Effector CD4-positive, alpha-beta T cell (primary cell): ENCODE results near the gene DCAF5.
"Not testable (repeated sequence)": the region's sequence is repeated elsewhere in the genome, so short reads cannot be mapped to it uniquely, and the experiment has no call there.

ENCODE experiments used
- DNase-seq: peaks from one replicate; pipeline ENCODE4 v3.0.0-alpha.2; 2020

The DCAF5 gene

DNA sequence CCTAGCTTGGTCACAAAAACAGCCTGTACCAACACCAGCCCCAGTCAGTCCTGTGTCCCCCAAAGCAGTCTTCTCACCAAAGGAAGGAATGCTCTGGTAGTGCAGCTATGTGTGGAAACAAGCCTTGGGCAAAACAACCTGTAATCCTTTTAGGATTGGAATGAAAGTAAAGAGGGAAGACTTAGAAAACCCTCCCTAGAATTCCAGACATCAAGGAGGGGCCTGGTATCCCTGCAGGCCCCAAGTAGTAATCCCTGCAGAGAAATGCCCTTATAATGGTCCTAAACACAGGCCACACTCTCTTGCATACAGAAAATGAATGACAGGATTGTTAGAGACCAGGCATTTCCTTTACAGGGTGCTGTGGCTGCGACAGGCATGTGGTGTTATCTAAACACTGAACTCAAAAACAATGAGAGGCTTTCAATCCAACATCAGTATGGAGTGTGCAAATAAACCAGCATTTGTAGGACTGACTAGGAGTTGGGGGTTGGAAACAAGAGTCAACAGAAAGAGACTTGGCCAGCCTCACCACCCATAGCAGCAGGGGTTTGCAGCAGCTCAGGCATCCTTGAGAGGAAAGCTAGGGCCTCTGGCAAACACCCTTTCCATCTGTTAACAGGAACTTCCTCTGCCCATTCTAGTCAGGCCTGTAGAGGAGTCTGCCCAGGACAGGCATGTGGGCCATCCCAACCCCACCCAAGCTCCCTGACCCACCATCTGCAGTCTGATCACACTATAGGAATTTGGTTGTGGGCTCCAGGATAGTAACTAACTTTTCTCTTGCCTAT lies 59.1 kb downstream of the DCAF5 start:
- no peak for DNase-seq

DNA sequence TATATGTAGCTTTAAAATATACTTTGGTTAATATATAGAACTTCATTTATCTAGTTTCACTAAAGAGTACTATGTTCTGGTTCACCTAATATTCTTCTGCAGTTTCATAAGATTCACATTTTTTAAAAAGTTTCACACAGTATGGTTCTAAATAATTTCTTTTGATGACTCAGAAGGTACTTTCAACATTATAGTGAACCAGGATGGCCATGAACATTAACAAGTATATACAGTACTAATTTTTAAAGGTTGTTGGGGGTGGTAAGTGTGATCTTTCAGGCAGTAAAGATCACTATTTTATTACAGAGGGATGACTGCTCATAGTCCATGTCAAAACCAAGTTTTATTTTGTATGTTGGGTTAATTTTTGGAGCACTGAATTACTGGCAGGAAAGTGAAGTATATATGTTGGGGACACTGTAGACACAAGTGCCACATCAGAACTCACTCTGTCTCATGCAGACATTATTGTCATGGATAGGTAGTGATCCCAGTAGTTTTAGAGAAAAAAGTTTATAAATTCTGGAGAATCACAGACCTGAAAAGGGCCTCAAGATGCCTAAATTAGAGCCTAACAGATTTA lies 60.0 kb downstream of the DCAF5 start:
- no peak for DNase-seq

DNA sequence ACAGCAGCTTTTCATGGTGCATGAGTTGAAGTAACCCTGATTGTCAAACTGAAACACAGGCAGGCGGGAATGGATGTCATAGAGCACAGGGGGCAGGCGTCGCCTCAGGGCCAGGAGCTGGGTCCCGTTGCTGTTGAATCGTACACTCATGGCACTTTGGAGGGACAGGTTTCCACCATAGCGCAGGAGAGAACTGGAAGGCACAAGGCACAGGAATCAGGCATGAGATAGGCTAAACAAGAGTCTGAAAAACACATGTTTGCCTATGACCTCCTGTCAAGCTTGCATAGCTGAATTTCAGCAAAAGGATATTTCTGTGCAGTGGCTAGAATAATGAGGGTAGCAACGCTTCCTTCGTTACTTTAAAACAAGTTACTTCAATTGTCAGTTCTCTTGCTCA lies 61.2 kb downstream of the DCAF5 start:
- DNase-seq = no peak

DNA sequence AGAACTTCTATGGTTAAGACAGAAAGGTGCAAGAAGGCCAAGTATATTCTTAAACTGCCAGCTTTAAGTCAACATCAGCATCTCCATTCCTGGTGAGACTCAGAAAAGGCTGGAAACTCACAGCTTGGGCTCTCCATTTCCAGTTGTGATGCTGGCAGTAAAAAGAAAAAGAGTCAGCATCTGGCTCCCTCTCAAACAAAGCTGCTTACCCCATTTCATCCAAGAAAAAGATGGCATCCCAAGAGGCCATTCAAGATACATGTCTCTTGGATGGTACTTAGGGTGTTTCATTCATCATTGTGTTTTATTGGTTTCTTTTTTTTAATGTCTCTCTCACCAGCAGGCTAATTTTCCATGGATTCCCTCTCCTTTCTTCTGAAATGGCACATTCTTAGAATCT lies 61.9 kb downstream of the DCAF5 start:
- DNase-seq = no peak

- no peak for DNase-seq
Observed at GRCh38 chr14:69090187-69090789, 62.6 kb downstream of the DCAF5 start.

GRCh38 chr14:69089046-69089445 lies 63.9 kb downstream of the DCAF5 start:
- no peak for DNase-seq

- no peak for DNase-seq
Observed at GRCh38 chr14:69088586-69088985, 64.3 kb downstream of the DCAF5 start.

DNA sequence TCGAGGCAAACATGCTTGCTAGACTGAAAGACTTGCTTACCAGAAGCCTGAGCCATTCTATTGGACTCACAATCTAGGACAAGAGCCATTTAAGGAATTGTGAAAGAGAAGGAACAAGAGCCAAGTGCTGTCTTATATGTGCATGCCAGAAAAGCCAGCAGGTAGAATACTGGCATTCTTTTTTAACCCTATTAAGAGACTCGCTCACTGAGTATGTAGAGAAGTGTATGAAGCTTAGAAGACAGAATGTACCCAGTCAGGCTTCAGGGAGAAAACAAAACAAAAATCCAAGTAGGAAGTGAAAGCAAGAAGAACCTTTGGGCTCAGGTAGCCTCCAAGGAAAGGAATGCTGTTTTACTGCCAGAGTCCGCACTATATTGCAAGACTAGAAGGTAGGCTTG lies 65.9 kb downstream of the DCAF5 start:
- no peak for DNase-seq

GRCh38 chr14:69086537-69086936 lies 66.4 kb downstream of the DCAF5 start:
- no peak for DNase-seq

GRCh38 chr14:69084023-69084422 lies 68.9 kb downstream of the DCAF5 start:
- DNase-seq = no peak

- DNase-seq = no peak
Observed at GRCh38 chr14:69083181-69083580, 69.7 kb downstream of the DCAF5 start.

- DNase-seq = no peak
Observed at GRCh38 chr14:69081271-69081670, 71.6 kb downstream of the DCAF5 start.

- no peak for DNase-seq
Observed at GRCh38 chr14:69079747-69080146, 73.2 kb downstream of the DCAF5 start.

DNA sequence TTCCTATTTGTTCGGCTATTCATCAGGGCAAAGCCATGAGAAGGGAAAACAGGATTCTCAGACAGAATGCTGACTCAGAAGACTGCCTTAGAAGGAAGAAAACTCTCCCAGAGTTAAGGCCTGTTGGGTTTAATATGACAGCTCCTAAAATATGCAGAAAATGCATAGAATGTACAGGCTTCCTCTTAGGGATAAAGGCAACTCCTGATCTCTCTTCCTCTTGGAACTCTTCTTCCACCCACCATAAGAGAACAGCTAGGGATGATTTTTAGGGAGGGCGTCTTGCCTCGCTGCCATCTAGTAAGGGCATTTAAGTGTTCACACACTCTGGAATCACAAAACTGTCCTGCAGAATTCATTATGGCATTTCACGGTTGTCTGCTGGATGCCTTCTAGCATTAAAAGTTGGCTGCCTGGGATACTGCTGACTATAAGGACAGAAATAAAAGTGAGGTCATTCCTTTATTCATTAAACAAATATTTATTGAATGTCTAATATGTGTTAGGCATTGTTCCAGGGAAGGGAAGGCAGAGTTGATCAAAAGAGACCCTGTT lies 73.7 kb downstream of the DCAF5 start:
- no peak for DNase-seq

DNA sequence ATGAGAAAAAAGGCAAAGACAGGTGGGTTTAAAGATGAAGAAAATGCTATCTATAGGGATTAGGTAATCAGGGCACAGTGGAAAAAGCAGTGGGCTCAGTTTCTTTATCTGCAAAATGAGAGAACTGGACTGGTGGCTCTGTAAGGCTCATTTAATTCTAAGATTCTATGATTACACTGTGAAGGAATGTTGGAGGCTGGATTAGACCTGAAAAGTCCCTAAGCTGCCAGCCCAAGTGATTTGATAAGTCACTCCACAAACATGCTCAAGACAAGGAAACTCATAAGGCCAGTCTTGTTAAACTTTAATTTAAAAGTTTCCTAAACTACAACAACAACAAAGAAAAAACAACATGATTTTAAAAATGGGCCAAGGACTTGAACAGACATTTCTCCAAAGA lies 75.1 kb downstream of the DCAF5 start:
- no peak for DNase-seq

- DNase-seq = not testable (repeated sequence)
Observed at GRCh38 chr14:69077185-69077584, 75.7 kb downstream of the DCAF5 start.

DNA sequence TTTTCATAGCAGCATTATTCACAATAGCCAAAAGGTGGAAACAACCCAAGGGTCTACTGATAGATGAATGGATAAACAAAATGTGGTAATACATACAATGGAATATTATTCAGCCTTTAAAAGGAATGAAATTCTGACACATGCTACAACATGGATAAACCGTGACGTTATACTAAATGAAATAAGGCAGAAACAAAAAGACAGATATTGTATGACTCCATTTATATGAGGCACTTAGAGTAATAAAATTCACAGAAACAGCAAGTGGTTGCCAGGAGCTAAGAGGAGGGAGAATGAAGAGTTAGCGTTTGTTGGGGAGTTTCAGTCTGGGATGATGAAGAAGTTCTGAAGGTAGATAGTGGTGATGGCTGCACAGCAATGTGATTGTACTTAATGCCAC lies 76.6 kb downstream of the DCAF5 start:
- no peak for DNase-seq

DNA sequence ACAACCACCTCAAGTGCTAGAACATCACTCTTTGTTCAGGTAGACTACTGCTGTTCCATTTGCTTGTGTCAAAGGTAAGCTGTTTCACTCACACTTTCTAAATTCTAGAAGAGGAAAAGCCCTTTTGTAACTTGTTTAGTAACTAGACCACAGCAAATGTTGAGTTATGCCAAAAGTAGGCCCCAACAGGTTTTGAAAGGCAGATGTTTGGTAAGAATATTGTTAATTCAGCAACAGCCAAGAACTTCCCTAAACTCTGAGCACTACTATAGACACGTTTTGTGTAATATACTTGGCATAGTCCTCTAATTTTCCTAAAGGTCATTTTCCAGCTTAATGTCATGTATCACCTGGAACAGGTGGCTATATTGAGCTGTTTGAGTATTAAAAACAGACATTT lies 79.0 kb downstream of the DCAF5 start:
- DNase-seq = no peak

DNA sequence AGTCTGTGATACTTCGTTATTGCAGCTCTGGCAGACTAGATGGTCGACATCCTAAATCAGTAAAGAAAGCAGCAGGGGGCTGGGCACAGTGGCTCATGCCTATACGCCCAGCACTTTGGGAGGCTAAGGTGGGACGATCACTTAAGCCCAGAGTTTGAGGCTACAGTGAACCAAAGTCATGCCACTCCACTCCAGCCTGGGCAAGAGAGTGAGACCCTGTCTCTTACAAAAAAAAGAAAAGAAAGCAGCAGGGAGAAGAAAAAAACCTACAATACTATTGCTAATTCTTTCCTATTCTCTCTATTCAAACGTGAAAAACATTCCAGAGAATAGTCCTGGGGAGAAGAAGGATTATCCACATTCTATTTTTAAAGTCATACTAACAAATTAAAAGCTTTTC lies 79.5 kb downstream of the DCAF5 start:
- DNase-seq = no peak

GRCh38 chr14:69072584-69072983 lies 80.3 kb downstream of the DCAF5 start:
- DNase-seq = no peak

DNA sequence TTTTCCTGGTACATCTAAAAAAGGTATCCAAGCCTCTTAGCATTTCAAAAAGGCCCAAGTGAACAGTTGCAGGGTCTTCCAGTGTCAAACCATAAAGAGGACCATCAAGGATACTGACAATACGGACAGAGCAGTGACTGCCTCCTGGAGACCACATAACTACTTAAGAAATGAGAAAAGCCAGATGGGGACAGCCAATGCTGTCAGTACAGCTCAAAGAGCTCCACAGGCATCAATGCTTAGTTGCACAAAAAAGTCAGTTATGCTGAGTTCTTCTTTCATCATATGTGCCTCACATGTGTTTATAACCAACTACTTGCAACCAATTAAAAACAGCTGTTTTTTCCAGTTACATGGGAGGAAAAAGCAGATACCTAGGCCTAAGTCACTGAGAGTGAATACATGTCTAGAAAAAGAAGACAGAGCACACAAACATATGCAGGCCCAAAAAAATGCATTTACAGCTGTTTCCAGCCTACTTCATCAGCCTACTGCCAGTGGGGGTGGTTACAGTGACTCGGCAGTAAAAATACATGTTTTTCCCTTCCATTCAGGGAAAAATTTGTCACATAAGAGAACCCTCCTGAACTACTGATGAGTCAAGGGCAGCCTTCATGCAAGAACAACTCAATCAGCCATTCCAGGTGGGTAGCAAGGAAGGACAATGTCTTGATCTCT lies 84.0 kb downstream of the DCAF5 start:
- no peak for DNase-seq

DNA sequence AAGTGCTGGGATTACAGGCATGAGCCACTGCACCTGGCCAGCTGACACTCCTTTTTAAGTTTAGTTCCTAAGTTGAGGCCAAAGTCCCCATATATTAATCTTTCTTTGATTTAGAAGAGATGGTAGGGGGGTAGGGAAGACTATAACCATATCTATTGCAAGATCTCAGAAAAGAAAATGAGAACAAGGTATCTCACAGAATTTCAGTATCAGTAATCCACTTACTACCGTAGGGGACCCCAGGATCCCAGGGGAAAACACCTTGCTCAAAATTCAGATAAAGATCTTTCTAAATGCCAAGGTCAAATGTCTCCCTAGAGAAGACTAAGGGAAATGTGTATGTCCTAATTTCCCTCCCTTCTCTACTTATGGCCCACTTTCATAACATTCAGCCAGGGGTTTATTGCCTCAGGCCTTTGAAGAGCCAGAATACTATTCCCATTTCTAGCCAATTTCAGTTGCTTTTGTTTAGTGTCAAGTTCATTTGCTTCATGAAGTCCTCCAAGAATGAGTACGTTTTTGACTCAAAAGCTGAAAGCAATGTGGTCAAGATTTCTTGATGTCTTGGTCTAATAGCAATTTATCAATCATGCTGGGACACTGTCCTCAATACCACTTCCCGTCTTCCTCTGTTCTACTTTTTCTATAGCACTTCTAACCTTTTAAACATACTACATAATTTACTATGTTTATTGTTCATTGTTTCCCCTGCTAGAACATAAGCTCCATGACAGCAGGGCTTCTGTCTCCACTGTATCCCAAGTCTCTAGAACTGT lies 86.3 kb downstream of the DCAF5 start:
- DNase-seq = no peak

DNA sequence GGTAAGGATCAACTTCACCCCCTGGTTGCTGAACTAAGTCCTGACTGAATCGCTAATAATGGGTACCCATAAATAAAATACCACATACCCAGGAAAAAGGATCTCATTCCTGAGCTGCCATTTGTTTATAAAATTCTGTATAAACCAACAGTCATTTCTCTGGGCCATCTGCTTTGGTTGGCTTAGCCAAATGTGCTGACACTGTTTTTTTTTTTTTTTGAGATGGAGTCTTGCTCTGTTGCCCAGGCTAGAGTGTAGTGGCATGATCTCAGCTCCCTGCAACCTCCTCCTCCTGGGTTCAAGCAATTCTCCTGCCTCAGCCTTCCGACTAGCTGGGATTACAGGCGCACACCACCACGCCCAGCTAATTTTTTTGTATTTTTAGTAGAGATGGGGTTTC lies 87.0 kb downstream of the DCAF5 start:
- DNase-seq = not testable (repeated sequence)
